GM19397 (cell line): ENCODE results near the gene RLN3.

ENCODE experiments used
- ATAC-seq: cut with Tn5 transposase; IDR thresholded peaks from one replicate; pipeline ENCODE4 v1.9.1; 2021; ENCODE audit warnings: mild to moderate bottlenecking, moderate library complexity; ENCODE audit not compliant: unreplicated experiment

Gene RLN3

DNA sequence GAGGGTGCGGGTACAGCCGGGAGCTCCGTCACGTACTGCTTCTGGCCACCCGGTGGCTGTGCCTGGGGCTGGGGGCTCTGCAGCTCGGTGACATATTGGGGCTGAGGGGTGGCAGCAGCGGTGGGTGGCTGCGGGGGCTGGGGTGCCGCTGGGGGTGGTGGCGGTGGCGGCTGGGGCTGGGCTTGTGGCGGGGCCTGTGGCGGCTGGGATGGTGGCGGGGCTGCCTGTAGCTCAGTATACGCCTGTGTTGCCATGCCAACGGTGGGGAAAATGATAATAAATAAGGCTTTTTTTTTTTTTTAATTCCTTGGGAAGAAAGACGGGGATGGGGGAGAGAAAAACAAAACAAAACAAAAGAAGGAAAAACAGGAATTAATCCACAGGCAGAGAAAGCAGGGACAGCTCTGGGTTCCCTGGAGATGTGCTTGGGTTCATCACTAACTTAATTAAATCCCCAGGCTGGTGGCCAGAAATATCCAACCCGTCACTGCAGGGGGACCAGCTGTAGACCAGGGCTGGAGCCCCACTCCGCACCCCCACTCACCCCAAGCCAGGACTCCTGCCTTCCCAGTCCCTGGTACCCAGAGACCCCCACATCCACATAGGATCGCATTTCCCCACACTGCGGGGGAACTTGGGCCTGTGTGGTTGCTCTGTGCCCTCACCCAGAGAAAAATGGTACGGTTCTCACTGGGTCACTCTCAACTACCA is 34.2 kb upstream of the RLN3 start:
- no peak for ATAC-seq

DNA sequence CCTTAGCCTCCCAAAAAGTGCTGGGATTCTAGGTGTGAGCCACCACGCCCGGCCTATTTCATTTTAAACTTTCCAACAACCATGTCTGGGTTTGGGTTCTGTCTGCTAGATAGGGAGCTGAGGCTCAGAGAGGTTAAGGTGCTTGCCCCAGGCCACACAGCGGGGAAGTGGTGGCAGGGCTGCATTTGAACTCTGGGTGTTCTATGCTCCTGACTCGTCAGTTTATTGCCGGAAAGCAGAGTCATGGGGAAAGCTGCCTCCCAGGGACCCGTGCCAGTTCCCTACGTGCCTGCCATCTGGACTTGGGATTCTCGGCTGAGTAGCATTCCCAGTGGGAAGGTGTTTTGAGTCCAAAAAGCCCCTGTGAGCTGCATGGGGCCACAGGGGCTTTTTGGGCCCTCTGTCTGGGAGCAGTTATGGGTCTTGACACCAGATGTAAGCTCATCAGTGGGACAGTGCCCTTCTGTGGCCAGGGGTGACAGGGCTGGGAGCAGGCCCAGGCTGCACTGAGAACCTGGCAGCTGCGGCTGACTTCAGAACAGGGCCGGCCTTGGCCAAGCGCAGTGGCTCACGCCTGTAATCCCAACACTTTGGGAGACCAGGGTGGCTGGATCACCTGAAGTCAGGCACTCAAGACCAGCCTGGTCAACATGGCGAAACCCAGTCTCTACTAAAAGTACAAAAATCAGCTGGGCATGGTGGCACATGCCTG is 32.8 kb upstream of the RLN3 start:
- ATAC-seq: no peak

DNA sequence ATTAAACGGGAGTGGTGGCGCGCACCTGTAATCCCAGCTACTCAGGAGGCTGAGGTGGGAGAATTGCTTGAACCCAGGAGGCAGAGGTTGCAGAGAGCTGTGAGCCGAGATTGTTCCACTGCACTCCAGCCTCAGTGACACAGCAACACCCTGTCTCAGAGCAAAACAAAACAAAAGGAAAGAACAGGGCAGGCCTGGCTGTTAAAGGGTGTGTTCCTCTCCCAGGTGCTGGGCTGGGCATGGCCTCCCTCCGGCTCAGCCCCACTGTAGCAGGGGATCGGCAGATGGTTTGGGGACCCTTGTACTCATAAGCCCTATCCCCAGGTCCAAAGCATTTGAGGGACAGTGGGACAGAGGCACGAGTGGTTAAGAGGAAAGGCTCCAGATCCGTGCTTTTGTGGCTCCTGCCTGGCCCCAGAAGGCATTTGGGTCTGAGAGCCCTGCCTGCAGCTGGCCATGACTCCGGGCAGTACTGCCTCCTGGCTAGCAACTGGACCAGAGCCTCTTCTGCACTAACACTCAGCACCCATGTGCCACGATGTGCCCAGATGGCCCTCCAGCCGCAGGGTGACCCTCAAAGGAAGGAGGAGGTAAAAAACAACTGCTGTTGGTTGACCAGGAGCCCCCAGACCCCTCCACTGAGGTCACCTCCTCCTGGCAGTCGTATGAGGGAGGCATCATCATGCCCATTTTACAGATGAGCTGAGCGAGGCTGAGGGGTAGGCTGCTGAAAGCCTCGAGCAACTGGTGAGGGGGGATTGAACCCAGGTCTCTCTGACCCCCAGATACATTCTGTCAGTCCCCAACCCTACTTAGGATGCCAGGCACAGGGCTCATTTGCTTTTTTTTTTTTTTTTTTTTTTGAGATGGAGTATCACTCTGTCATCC is 31.8 kb upstream of the RLN3 start:
- ATAC-seq: no peak

GRCh38 chr19:13996928-13997630 is 30.9 kb upstream of the RLN3 start:
- no peak for ATAC-seq

- ATAC-seq: no peak
Observed at GRCh38 chr19:13997631-13997962, 30.4 kb upstream of the RLN3 start.

- ATAC-seq: no peak
Observed at GRCh38 chr19:13998426-13998825, 29.5 kb upstream of the RLN3 start.

GRCh38 chr19:13999085-13999484 is 28.9 kb upstream of the RLN3 start:
- no peak for ATAC-seq

- ATAC-seq: no peak
Observed at GRCh38 chr19:14000691-14001375, 27.1 kb upstream of the RLN3 start.

- no peak for ATAC-seq
Observed at GRCh38 chr19:14002571-14003250, 25.2 kb upstream of the RLN3 start.

- no peak for ATAC-seq
Observed at GRCh38 chr19:14003251-14004055, 24.5 kb upstream of the RLN3 start.

GRCh38 chr19:14004619-14005348 is 23.2 kb upstream of the RLN3 start:
- ATAC-seq: no peak

DNA sequence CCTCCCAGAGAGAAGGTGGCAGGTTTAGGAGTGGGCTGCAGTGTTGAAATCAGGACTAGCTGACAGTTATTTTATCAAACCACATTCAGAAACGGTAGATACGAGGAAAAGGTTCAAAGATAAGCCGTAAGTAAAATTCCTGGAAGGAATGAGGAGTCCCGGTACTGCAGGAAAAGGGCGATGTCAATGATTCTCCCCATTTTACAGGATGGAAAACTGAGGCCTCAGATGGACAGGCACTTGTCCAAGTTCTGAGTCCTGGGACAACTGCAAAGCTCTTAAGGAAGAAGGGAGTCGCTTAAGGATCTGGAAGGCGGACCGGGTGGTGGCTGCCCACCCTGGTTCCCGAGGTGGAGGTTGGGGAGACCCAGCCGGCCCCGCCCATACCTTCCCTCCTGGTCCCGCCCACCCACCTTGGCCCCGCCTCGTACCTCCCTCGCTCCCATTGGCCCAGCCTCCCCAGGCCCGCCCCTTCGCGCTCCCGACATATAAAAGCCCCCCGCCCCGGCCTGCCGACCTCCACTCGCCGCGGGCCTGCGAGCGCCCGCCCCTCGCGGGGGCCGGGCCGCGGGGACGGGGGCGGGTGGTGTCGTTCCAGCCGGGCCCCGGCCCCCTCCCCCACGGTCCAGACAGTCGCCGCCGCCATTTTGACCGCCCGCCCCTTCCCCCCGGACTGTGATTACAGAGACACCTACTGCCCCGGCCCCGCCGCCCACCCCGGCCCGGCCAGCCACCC is 22.4 kb upstream of the RLN3 start:
- ATAC-seq: peak; percentile 34

DNA sequence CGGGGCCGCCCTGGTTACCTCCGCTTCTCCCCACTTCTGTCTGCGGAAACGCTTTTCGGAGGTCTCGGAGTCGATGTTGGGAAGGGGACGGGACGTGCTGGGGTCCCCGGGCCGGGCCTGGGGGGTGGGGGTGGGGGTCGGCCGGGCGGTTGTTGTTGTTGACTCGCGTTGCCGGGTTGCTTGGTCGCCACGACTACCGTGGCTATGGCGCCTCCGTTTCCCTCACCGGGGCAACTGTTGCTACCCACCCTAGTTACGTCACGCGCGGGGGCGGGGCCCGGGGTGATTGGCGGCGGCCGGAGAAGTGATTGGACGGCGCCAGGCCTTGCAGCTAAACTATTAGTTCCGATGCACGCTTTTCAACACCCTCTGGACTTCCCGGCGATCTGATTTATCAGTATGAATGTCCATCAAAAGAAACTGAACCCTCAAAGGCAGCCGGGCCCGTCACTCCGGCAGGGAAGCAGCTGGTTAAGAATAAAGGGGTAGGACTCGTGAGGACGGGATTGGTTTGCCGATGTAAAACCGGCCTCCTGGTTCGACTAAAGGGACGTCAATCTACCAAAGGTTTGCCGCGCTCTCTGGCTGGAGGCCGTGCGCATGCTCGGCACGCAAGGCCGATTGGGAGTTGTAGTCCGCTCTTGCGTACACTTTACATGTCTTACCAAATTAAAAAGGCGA is 21.7 kb upstream of the RLN3 start, which contains the start of gene RFX1:
RFX1 (minus strand) TSS at position 236 of the 681 bp plus-strand sequence. CDS start 12,477 bp downstream, outside the sequence.
- peak; percentile 65 for ATAC-seq

- ATAC-seq: peak; percentile 38
Observed at GRCh38 chr19:14006766-14007562, 21.0 kb upstream of the RLN3 start.

- ATAC-seq: no peak
Observed at GRCh38 chr19:14012378-14012915, 15.5 kb upstream of the RLN3 start.

DNA sequence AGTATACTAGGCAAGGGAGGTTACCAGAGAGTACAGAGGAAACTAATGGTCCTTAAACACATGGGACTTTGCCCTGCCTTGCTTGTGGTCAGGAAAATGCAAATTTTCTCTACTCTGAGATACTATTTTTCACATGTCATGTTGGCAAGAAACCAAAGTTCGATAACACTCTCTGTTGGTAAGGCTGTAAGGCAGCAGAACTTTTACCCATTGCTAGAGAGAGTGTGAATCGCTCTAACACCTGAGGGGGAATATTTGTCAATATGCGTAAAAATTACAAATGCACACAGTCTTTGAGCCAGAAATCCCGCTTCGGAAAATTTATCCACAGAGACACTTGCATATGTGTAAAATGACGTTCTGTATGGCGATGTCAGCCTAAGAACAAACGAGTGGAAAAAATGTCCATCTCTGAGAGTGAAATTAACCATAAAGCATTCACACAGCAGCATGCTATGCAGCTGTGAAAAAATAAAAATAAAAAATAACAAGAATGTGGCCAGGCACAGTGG is 12.4 kb upstream of the RLN3 start:
- peak; percentile 83 for ATAC-seq
